NCI-H524 treated with DMSO at 0.1 percent for 48 hours (cell line): ENCODE data around the gene SIN3A.
"Not testable (repeated sequence)": the region's sequence is repeated elsewhere in the genome, so short reads cannot be mapped to it uniquely, and the experiment has no call there.

ENCODE experiments used
- DNase-seq: peaks from one replicate; lab custom pipeline; 2025; lab: John Stamatoyannopoulos, UW

SIN3A gene

DNA sequence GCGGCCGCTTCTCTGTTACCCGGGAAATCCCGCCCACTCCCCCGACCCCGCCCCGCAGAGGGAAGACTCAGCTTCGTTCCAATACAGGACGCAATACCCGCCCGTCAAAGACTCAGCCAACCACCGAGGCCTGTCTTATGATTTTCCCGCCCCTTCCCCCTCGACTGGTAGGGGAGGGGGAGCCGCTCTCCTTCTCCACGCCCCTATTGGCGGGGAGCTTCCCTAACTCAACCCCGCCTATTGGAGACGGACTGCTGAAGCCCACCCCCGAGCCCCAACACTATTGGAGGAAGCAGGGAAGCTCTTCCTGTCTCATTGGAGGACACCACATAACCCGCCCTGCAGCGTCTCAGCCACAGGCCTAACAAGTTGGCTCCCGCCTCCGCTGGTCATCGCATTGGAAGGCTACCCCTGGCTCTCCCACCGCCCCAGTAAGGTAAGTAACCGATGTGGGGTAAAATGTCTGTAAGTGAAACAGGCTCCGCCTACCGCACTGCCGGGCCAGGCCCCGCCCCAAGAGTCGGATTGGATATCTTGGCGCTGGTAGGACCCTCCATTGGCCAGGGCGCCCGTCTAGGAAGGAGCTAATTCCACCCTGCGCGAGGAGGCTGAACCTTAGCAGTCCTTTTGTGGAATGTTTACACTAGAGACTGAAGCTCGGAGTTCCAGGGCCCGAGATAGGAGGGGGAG, at the start of gene SIN3A:
TSS of gene SIN3A (minus strand) at position 17 of the 690 bp plus-strand sequence. CDS start 21,315 bp downstream, outside the sequence.
- DNase-seq, result peak; percentile 99

DNA sequence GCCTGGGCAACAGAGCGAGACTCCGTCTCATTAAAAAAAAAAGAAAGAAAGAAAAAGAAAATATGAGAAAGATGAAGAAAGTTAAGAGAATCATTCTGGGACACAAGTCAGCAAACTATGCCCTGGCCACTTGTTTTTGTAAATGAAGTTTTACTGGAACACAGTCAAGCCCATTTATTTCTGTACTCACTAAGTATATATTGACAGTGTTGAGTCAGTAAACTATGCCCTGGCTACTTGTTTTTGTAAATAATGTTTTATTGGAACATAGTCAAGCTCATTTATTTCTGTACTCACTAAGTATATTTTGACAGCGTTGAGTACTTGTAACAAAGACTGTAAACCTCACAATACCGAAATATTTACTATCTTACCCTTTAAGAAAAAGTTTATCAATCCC, 42.2 kb upstream of the SIN3A start:
- DNase-seq, result no peak

DNA sequence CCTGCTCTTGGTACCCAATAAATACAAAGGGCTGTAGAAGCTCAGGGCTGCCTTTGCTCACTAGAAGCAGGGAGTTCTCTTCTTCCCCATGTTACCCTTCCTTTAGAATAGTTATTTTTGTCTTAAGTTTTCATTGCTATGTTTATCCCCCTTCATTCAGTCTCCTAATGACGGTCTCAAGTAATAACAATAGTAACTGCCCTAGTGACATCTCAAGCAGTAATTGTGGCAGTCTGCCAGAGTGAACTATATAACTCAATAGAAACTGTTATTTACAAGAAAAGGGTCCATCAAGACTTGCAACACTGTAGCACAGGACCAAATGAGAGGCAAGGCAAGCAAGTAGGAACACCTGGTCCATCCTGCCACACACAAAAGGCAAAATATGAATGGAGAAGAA, 32.5 kb upstream of the SIN3A start:
- DNase-seq, result no peak

DNA sequence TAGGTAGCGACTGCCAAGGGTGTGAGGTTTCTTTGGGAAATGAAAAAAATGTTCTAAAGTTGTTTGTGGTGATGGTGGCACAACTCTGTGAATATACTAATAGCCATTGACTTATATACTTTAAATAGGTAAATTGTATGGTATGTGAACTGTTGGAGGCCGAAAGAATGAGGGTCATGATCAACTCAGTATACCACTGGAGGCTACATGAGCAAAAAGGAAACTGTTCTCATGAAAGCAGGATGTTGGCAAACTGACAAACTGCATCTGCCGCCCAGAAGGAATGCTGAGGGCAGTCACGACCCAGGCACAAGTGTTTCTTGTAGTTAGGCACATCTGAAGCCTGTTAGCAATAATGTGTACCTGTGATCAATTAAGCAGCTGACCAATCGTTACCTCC, 32.1 kb upstream of the SIN3A start:
- not testable (repeated sequence) for DNase-seq

DNA sequence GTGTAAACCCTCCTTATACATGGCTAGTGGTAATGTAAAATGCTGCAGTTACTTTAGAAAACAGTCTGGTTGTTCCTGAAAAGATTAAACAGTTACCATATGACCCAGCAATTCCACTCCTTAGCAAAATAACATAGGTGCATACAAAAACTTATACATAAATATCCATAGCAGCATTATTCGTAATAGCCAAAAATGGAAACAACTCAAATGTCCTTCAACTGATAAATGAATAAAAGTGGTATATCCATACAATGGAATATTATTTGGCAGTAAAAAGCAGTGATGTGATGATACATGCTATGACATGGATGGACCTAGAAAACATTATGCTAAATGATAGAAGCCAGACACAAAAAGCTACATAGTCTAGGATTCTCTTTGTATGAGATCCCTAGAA, 31.6 kb upstream of the SIN3A start:
- no peak for DNase-seq

DNA sequence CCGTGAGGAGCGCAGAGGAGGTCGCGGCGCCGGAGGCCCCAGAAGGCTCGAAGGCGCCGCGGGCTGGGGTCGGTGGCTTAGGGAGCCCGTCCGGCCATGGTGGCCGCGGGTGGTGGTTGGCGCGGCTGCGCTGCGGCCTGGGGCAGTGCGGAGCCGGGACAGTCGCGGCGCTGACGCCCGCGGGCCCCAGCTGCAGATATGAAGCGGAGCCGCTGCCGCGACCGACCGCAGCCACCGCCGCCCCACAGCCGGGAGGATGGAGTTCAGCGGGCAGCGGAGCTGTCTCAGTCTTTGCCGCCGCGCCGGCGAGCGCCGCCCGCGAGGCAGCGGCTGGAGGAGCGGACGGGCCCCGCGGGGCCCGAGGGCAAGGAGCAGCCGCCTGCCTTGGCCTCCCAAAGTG, 29.0 kb upstream of the SIN3A start:
- not testable (repeated sequence) for DNase-seq

DNA sequence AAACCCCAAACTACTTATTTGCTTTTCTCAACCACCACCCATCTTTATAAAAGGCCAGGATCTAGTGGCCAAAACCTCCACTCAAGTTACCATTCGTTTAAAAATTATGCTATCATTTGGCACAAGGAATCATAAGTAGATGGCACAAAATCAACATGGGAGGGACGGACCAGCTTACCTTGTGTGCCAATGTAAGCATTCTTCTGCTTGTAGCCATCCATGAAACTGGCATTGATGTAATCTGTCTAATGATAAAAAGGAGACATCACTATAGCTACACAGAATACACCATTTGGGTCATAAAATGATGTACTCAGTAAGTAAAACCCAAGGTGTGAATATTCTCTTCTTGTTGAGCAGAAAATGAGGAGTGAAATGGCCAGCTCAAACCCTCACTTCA, 28.2 kb upstream of the SIN3A start:
- no peak for DNase-seq

DNA sequence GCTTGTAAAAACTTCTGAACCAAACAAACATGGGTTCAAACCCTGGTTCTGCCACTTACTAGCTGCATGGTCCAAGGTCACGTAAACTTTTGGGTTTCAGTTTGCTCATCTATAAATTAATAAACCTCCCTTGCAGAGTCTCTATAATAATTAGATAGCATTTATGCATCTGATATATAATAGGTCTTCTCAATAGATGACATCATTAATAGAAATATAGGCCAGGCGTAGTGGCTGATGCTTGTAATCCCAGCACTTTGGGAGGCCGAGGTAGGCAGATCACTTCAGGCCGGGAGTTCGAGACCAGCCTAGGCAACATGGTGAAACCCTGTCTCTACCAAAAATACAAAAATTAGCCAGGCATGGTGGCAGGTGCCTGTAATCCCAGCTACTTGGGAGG, 25.6 kb upstream of the SIN3A start:
- not testable (repeated sequence) for DNase-seq

DNA sequence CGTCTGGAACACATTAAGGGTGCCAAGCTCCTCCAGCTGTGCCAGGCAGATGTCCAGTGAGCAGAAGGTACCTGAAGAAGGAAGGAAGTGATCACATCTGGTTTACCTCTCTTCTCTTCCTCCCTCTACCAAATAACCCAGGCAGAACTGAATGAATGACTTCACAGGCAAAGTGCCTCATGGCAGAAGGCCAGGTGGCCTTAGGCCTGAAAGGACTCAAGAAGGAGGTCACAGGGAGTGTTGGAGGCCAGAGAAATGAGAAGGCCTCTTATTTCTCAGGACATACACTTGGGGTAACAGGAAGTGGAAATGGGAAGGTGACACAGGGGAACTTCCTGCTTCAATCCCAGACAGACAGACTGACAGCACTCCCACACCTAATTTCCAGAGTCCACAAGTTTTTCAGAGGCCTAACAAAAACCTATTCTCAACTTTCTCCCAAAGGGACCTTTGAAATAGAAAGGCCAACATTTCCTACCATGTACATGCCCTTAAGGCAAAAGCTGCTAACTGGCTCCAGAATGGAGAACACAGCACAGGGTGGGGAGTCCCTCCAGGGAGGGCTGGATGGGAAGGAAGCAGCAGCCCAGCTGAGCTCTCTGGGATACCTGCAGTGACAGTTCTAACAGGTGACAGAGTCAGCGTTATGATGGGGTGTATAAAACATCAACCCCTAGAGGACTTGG, 17.6 kb upstream of the SIN3A start:
- DNase-seq, result no peak

DNA sequence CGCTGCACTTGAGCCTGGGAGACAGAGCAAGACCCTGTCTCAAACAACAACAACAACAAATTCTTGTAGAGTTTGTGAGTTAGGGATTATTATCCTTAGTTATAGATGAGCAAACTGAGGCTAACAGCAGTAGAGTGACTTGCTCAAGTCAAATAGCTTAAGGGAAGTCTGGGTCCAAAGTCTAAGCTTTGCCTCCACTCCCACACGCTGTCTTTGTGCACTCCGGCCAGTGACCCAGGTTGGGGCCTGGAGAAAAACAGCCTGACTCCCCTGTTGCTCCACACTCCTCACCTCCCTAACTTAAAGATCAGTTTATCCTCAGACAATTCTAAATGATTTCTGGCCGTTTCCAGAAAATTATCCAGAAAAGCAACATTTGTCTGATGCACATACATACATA, 9.2 kb upstream of the SIN3A start:
- no peak for DNase-seq

DNA sequence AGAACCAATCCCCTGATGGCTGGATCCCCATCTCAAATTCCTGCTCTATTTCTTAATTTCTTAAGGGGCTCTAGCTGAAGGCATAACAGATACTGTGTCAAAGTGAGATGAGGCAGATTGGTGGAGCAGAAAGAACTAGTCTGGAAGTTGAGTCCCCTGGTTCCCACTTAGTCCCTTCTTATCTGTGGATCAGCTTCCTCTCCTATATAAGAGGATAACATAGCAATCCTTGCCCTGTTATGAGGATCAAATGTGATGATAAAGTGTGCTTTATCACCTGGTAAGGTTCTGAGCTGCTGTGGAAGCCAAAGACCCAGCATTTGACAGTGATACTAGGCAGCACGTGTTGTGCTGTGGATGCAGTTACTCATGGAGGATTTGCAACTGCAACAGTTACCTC, 8.1 kb upstream of the SIN3A start:
- no peak for DNase-seq

DNA sequence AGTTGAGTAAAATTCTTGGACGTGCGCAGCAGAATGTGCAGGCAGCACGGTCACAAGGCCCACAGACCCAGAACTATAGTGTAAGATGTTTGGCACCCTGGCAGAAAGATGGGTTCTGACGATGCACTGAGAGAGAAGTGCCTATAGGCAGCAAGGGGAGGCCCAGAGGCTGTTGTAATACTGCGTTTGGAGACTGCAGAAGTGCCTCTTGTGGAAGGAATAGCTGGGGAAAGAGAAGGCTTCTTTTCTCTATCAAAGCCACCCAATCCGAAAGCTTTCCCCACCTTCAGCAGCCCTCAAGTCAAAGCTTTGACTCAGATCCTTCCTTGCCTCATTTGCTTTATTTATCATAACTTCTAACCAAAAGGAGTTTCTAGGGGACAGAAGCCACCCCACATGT, 5.2 kb upstream of the SIN3A start:
- no peak for DNase-seq

DNA sequence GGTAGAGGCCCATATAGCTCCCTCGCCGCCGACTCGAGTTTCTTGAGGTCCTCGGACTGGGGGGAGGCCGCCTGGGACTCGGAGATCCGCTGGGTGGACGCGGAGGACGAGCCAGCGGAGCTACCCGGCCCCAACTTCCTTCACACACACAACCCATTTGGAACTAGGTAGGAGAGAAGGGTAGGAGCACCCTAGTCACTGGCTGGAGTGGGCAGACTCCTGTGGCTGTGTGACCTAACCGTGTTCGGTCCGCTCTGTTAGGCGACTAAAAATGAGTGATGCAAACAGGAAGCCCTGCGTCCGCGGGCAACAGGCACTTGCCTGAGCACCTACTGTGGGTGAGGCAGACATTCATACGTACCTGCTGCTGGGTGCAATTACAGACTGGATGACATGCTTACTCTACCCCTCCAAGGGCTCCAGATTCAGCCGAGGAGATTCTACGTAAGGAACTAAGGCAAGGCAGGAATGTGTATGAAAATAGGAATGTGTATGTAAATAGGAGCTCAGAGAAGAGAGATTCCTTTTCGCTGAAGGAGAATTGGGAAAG, 4.6 kb upstream of the SIN3A start:
- DNase-seq, result peak; percentile 9

DNA sequence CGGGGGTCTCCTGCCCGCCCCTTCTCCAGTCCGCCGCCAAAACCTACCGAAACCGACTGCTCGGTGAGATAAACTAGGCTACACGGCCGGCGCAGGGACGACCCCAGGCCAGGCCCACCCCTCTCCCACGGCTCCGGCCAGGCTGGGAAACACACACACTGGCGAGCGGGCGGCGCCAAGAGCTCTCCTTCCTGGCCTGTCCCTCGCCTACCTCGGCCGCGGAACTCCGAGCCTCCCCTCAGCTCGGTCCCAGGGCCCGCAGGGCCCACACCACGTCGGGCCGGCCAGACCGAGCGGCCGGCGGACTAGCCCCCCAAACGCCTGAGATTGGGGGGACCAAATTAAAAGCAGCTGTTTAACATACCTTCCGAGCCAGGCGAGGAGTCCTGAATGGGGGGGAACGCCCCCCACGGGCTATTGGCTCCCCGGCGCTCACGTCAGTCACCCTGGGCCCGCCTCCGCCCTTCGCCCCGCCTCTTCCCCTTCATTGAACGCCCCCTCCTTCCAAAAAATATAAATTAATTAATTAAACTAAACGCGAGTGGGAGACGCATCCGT, 4.0 kb upstream of the SIN3A start:
- no peak for DNase-seq

DNA sequence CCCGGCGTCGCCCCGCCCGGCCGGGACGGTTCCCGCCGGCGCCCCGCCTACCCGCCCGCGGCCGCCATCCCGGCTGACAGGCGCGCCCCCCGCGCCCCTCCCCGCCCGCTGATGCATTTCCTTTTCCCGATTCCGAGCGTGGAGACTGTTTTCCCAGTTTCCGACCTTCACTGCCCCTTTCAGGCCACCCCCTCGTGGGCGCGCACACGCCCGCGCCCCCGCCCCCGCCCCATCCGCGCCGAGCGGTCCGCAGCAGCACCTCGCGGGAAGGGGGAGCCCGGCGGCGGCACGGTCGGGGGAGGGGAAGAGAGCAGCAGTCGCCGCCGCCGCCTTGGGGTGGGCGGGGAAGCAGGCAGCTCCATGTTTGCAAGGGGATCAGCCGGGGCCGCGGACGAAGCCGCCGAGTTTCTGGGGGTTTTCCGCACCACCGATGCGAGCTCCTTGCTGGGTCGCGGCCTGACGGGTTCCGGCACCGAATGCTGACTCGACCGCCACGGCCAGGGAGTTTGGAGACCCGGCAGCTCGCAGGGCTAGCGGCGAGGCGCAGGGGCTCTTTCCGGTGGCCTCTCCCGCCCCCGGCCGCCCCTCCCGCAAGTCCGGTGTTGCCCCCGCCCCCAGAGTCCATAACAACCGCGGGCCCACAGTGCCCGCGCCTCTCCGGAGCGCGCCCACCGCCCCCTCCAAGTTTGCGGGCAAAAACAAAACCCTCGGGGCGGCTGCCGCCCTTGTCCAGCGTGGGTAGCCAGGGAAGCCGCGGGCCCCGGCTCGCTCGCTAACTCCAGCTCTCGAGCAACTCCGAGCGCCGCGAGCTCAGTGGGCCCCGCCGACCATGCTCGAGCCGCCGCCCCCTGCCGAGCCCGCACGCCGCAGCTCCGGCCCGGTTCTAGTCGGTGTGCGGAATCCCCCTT, 3.2 kb upstream of the SIN3A start:
- DNase-seq, result no peak

DNA sequence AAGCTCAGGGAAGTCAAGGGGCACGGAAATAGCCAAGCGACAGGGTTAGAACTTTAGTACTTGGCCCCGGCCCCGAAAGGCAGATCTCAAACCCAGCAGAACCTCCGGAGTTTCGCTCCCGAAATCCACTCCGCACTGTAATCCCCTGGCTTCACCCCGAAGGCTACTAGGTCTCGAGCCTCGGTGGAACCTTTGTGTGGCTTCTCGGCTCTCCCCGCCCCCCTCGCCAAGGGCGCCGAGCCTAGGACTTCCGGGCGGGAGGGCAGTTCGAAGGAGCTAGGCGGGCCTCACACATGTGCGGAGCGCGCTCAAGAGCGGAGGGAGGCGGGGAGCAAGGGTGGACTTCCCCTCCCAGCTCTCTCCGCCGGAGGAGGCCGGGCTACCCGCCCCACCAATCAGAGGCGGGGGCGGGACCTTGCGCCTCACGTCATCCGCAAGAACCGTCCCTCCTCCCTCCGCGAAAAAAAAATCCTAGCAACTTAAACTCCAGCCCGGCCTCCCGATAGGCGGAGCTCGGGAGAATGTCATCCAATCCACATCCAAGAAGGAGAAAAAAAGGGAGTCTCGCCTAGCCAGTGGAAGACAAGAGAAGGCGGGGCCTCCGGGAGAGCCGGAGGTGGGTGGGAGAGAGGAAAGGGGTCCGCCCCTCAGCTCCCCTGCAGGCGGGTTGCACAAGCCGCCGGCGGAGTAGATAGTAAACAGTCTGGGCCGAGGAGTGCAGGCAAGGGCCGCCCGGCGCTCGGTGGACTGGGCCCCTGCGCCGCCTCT, 2.4 kb upstream of the SIN3A start:
- peak; percentile 99 for DNase-seq

DNA sequence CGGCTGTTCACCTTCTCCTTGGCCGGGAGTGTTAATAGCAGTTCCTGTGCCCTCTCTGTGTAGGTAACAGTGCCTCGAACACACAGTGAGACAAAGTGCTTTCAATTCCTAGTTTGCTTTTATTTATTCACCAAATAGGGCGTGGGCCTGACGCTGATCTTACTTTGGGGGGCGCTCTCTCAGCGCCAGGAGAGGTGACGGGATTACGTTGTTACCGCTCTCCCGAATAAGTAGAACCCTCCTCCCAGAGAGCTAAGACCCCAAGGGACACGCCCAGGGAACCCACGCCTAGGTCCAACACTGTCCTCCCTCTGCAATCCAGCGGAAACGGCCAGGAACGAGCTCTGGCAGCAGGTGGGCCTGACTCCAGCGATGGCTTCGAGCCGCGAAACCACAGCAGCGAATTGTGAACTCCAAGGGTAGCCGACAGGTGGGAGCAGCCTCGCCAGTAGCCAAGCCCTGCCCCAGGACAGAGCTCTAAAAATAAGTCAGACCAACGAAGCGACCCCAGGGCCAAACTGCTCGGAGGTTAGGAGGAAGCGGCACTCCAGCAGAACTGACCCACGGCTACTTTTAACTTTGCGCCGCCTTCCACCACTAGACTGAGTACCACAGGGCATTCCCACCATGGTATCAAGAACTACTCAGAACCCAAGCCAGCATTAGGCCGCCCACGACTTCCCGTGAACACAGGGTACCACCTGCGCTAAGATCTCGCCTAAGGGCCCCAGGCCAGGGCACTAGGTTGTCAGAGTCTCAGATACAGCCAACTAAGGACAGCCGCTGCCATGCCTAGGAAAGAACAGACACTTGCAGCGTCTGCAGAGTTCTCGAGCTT, 1.6 kb upstream of the SIN3A start:
- peak; percentile 13 for DNase-seq

DNA sequence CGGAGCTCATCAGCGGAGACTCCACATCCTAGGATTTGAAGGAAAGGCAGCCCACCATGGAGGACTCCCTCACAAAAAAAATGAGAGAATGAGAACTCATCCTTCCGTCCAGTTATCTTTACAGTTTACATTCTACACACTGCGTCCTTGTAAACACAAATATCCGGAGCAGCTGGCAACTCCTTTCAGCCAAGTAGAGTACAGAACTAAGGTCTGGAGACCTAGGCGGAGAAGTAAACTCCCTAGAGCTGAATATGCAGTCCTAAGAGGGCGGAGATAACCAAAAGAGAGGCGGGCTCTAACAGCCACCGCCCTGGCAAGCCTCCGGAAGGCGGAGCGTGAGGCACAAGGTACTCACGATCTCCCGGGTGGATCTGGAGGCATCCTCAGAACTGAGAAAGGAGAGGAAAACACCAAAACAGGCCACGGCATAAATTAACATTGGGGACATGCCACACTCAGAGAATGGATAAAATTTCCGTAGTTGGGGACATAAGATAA, 924 bp upstream of the SIN3A start:
- DNase-seq, result peak; percentile 17

DNA sequence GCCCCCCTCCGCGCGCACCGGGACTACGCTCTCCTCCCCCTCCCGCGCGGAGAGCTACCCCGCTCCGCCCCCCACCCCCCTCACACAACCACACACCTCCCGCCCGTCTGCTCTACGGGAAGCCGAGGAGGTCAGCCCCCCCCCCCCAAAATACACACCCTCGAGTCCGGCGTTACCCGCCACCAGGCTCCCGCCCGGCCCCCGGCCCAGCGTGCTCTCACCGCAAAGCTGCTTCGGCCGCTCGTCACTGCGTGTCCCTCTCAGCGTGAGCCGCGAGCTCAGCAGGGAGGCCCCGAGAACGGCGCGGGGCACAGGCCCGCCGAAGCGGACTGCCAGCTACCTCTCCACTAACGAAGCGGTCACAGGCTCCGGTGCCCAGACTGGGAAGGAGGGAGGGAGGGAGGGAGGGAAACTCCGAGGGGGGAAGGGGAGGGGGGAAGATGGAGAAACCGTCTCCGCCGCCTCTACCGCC, 252 bp downstream of the SIN3A start:
- no peak for DNase-seq
